K562 (cell line): Measurements from ENCODE around the gene UBE2J2.

Source experiments
- CREB1 ChIP-seq, 2 experiments: sonication (generic) in 1 of 2; formaldehyde crosslinking in 1 of 2; IDR thresholded peaks; 2 replicates each; pipeline versions ENCODE4 v1.6.1 to v1.8.0; 2012 to 2022; ENCODE audit warnings: inconsistent platforms in 1 of 2, mild to moderate bottlenecking in 1 of 2, missing genetic modification reagents in 1 of 2, moderate library complexity in 1 of 2
- EGR1 ChIP-seq: fragments of 450-650 bp; conservative IDR thresholded peaks from 2 replicates; pipeline ENCODE4 v1.6.1; 2017; ENCODE audit warnings: mild to moderate bottlenecking
- ESRRA ChIP-seq: fragments of 450-650 bp; IDR thresholded peaks from 2 replicates; pipeline ENCODE4 v1.6.1; 2014; ENCODE audit warnings: low read depth, mild to moderate bottlenecking, moderate library complexity, borderline replicate concordance
- HCFC1 ChIP-seq: IDR thresholded peaks from 2 replicates; pipeline ENCODE4 v1.6.1; 2012; ENCODE audit warnings: low read depth, low read length, improper control_type of control experiment
- MXI1 ChIP-seq: IDR thresholded peaks from 2 replicates; pipeline ENCODE4 v1.6.1; 2011; ENCODE audit warnings: low read depth, mild to moderate bottlenecking, improper control_type of control experiment, low read length
- NFRKB ChIP-seq: fragments of 450-650 bp; IDR thresholded peaks from 2 replicates; pipeline ENCODE4 v1.6.1; 2016; ENCODE audit warnings: low read depth
- SMARCA5 ChIP-seq: fragments of 450-650 bp; IDR thresholded peaks from 2 replicates; pipeline ENCODE4 v1.6.1; 2016
- ZNF583 ChIP-seq: fragments of 250-450 bp; sonication (Bioruptor Pico); IDR thresholded peaks from 2 replicates; pipeline ENCODE4 v1.4.0; 2020
- TF ChIP-seq, protein P1 (sequence below), 3 experiments: IDR thresholded peaks in 2 of 3; conservative IDR thresholded peaks in 1 of 3; 2 replicates each; pipeline ENCODE4 v1.5.1; 2011 to 2012; ENCODE audit warnings: low read length in 3 of 3, mild to moderate bottlenecking in 3 of 3, control low read depth in 2 of 3, improper control_type of control experiment in 1 of 3, inconsistent platforms in 1 of 3, low read depth in 1 of 3, mixed read lengths in 1 of 3, moderate library complexity in 1 of 3; ENCODE audit not compliant: insufficient read depth in 2 of 3

GRCh38 chr1:1221887-1222574 lies 51.6 kb downstream of the UBE2J2 start:
- TF ChIP-seq ESRRA (no peak), SMARCA5 (no peak), NFRKB (no peak), ZNF583 (CRISPR knock-in tag) (no peak), MXI1 (no peak), EGR1 (no peak), HCFC1 (no peak), CREB1 (IDR thresholded peaks at IDR 0.05) (no peak), CREB1 (CRISPR knock-in tag; IDR thresholded peaks at IDR 0.05) (no peak)
- TF ChIP-seq, protein P1, sequence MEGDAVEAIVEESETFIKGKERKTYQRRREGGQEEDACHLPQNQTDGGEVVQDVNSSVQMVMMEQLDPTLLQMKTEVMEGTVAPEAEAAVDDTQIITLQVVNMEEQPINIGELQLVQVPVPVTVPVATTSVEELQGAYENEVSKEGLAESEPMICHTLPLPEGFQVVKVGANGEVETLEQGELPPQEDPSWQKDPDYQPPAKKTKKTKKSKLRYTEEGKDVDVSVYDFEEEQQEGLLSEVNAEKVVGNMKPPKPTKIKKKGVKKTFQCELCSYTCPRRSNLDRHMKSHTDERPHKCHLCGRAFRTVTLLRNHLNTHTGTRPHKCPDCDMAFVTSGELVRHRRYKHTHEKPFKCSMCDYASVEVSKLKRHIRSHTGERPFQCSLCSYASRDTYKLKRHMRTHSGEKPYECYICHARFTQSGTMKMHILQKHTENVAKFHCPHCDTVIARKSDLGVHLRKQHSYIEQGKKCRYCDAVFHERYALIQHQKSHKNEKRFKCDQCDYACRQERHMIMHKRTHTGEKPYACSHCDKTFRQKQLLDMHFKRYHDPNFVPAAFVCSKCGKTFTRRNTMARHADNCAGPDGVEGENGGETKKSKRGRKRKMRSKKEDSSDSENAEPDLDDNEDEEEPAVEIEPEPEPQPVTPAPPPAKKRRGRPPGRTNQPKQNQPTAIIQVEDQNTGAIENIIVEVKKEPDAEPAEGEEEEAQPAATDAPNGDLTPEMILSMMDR (IDR thresholded peaks at IDR 0.05 in 2 of 3, conservative IDR thresholded peaks at IDR 0.05 in 1 of 3; ENCODE audit: insufficient read depth in 2 of 3, low read depth in 1 of 3, low read length in 3 of 3) = no peak
